ENCODE measurements around the gene CS. TPM values are rescaled to one million over a fixed set of nuclear protein-coding genes. Genes with fewer than 3 reads are reported as not detected.
A peak's percentile ranks its signal among the peaks of the same experiment; 100 is the strongest.
"Not testable (repeated sequence)": the region's sequence is repeated elsewhere in the genome, so short reads cannot be mapped to it uniquely, and the experiment has no call there.

Gene CS
- total RNA-seq (2022) (212 and 254 TPM in 2 replicates), Bru-seq, nascent RNA (percentile 87 among the genes with signal in this experiment), BruChase-seq, experiment 1, labeled RNA remaining after a 6-hour chase (percentile 98 among the genes with signal in this experiment), BruChase-seq, experiment 2, labeled RNA remaining after a 2-hour chase (percentile 96 among the genes with signal in this experiment)
- long read RNA-seq, transcript CS-201 (11 exons, 2,975 nt): major isoform, 58 of 121 reads
- long read RNA-seq, partial matches to known transcripts: 35 of 121 reads
- long read RNA-seq, other reads (novel, unspliced or antisense): 28 of 121 reads

DNA sequence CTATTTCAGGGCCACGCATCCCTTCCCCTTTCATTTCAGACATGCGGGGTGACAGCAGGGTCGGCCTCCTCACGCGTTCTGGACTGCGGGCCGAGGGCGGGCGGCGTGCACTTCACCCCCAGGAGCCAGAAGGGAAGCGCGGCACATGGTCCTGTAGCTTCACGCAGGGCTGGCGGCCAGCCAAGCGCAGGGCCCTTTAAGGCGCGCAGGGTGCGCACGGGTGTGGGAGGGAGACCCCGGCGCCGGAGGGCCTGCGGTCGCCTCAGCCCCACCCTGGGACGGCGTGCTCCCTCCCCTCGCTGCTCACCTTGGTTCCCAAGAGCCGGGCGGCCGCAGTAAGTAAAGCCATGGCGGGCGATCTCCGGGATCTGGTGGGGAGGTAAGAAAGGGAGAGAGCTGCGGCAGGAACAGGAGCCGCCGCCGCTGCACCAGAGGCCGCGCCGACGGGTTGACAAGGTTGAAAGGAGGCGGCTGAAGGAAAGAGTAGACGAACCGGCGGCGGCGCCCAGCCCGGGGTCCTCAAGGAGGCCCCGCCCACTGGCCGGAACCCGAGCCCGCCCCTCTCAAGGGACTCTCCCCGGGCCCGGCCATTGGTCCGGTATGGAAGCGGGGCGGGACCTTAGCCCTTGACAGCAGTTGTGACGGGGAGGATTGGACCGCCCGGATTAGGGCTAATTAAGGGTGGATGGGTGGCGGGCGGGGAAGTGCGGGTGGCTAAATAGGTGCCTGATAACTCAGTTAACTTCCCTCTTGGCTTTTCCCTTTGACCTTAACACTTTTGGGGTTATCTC, at the start of gene CS:
Gene CS (minus strand): TSS at position 478 of the 791 bp plus-strand sequence. CDS start 129 bp downstream, at position 349.
- H3K36me3 Mint-ChIP-seq (ENCODE audit: insufficient read depth, unreplicated experiment): peaks cover 56% of the 10 kb centered on the region
- H3K27me3 Mint-ChIP-seq (ENCODE audit: unreplicated experiment): no peaks in the 10 kb centered on the region
- no peak for TF ChIP-seq CTCF (IDR thresholded peaks at IDR 0.05; ENCODE audit: unreplicated experiment)
- intact Hi-C loops (cut with micrococcal nuclease; ENCODE audit: unreplicated experiment): loop anchor here (1.0 to 2.0 kb wide), 2 partner anchors 34 to 181 kb away; partner anchors contain the start of gene ZC3H10
- H3K4me1 Mint-ChIP-seq (ENCODE audit: low read depth, unreplicated experiment): peaks cover 29% of the 10 kb centered on the region
- peak within 1 kb of the TSS; percentile 92 for H3K27ac Mint-ChIP-seq (ENCODE audit: unreplicated experiment)
- CTCF ChIA-PET: interaction anchor here (0.5 kb wide), 3 partner anchors 22 to 78 kb away, joined by 3 to 4 read pairs (median 3); no protein-coding TSS in a partner anchor
- BruUV-seq (replicated peaks): no TSS peak
- peak; percentile 99 for DNase-seq
- H3K9me3 Mint-ChIP-seq (ENCODE audit: low read depth, unreplicated experiment): no peaks in the 10 kb centered on the region
- peak within 1 kb of the TSS; percentile 96 for H3K4me3 Mint-ChIP-seq (ENCODE audit: low read depth, unreplicated experiment)

- Mint-ChIP-seq H3K27me3 (ENCODE audit: unreplicated experiment) (no peaks in the 10 kb centered on the region), H3K4me1 (ENCODE audit: low read depth, unreplicated experiment) (no peaks in the 10 kb centered on the region), H3K36me3 (ENCODE audit: insufficient read depth, unreplicated experiment) (peaks cover 44% of the 10 kb centered on the region), H3K27ac (ENCODE audit: unreplicated experiment) (no peak overlapping the region), H3K4me3 (ENCODE audit: low read depth, unreplicated experiment) (no peak overlapping the region), H3K9me3 (ENCODE audit: low read depth, unreplicated experiment) (no peaks in the 10 kb centered on the region)
- TF ChIP-seq CTCF (IDR thresholded peaks at IDR 0.05; ENCODE audit: unreplicated experiment): no peak
- intact Hi-C loops (cut with micrococcal nuclease; ENCODE audit: unreplicated experiment): no loop called here
- BruUV-seq (replicated peaks): no TSS peak
- CTCF ChIA-PET: no interaction called here
- DNase-seq: no peak
Measured at GRCh38 chr12:56348776-56349175, 48.6 kb upstream of the CS start.

DNA sequence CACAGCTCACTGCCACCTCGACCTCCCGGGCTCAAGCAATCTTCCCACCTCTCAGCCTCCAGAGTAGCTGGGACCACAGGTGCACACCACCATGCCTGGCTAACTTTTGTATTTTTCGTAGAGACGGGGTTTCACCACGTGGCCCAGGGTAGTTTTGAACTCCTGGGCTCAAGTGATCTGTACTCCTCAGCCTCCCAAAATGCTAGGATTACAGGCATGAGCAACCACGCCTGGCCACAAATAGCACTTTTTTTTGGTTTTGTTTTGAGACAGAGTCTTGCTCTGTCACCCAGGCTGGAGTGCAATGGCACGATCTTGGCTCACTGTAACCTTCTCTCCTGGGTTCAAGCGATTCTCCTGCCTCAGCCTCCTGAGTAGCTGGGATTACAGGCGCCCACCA, 47.1 kb upstream of the CS start:
- H3K36me3 Mint-ChIP-seq (ENCODE audit: insufficient read depth, unreplicated experiment): peaks cover 45% of the 10 kb centered on the region
- H3K27ac Mint-ChIP-seq (ENCODE audit: unreplicated experiment); H3K4me1 Mint-ChIP-seq (ENCODE audit: low read depth, unreplicated experiment); H3K27me3 Mint-ChIP-seq (ENCODE audit: unreplicated experiment); H3K9me3 Mint-ChIP-seq (ENCODE audit: low read depth, unreplicated experiment); intact Hi-C loops (cut with micrococcal nuclease; ENCODE audit: unreplicated experiment); CTCF ChIA-PET; H3K4me3 Mint-ChIP-seq (ENCODE audit: low read depth, unreplicated experiment); BruUV-seq (replicated peaks); DNase-seq: not testable (repeated sequence)

- no peaks in the 10 kb centered on the region for H3K27me3 Mint-ChIP-seq (ENCODE audit: unreplicated experiment)
- H3K36me3 Mint-ChIP-seq (ENCODE audit: insufficient read depth, unreplicated experiment): peaks cover 45% of the 10 kb centered on the region
- BruUV-seq (replicated peaks): no TSS peak
- no peak for TF ChIP-seq CTCF (IDR thresholded peaks at IDR 0.05; ENCODE audit: unreplicated experiment)
- H3K9me3 Mint-ChIP-seq (ENCODE audit: low read depth, unreplicated experiment): no peaks in the 10 kb centered on the region
- intact Hi-C loops (cut with micrococcal nuclease; ENCODE audit: unreplicated experiment): no loop called here
- DNase-seq: no peak
- CTCF ChIA-PET: interaction anchor here (0.7 kb wide), 1 partner anchor 829 kb away, joined by 4 read pairs; no protein-coding TSS in a partner anchor
- no peaks in the 10 kb centered on the region for H3K4me1 Mint-ChIP-seq (ENCODE audit: low read depth, unreplicated experiment)
- H3K4me3 Mint-ChIP-seq (ENCODE audit: low read depth, unreplicated experiment): no peak overlapping the region
- H3K27ac Mint-ChIP-seq (ENCODE audit: unreplicated experiment): no peak overlapping the region
Measured at GRCh38 chr12:56346675-56347074, 46.5 kb upstream of the CS start.

DNA sequence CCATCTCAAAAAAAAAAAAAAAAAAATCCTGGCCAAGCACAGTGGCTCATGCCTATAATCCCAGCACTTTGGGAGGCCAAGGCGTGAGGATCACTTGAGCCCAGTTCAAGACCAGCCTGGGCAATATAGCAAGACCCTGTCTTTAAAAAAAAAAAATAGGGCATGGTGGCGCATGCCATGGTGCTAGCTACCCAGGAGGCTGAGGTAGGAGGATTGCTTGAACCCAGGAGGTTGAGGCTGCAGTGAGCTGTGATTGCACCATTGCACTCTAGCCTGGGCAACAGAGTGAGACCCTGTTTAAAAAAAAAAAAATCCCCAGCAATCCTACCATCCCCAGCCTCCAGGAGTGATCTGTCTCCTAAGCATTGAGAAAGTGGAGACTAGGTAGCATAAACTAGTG, 42.2 kb upstream of the CS start:
- Mint-ChIP-seq H3K4me1 (ENCODE audit: low read depth, unreplicated experiment) (peaks cover 15% of the 10 kb centered on the region), H3K36me3 (ENCODE audit: insufficient read depth, unreplicated experiment) (peaks cover 23% of the 10 kb centered on the region)
- H3K4me3 Mint-ChIP-seq (ENCODE audit: low read depth, unreplicated experiment); BruUV-seq (replicated peaks); intact Hi-C loops (cut with micrococcal nuclease; ENCODE audit: unreplicated experiment); H3K27me3 Mint-ChIP-seq (ENCODE audit: unreplicated experiment); H3K9me3 Mint-ChIP-seq (ENCODE audit: low read depth, unreplicated experiment); DNase-seq; H3K27ac Mint-ChIP-seq (ENCODE audit: unreplicated experiment): not testable (repeated sequence)
- CTCF ChIA-PET: interaction anchor here (0.7 kb wide), 1 partner anchor 99 kb away, joined by 5 read pairs; no protein-coding TSS in a partner anchor

Data from Calu3 (cell line).